ENCODE data around the gene FAHD1.

DNA sequence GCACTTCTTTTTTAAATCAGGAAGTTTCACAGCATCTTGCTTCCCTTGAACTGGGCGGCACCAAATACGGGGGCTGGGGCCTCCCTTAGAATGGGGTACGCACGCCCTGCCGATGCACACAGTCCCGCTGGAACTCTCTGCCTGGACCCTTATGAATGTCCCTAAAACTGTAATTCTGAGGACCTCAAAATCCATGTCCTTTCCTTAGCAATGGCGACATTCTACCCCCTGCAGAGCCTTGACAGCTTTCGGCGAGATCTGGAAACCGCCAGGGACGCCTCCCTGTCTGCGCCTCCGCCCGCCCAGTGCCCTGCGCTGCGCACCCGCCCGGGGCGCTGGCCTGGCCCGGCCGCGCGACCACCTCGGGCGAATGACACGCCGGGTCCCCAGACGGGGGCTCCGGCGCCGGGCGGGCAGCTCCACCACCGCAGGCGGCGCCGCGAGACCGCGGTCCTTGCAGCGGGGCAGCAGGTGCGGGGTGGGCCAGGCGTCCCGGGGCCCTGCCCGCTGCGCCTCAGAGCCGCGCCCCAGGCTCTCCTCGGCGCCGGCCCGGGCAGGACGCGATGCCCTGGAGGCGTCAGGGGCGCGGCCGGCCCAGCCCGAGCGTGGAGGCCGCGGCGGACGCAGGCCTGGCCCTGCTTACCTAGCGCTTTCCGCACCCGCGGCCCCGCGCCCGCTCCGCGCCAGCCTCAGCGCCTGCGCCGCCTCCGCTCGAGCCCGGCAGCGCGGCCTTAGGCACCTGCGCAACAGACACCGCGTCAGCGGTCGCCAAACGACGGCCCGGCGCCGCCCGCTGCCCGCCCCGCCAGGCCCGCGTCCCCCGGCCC is 929 bp upstream of the FAHD1 start:
- TF ChIP-seq POLR2AphosphoS5 (IDR thresholded peaks at IDR 0.05), result no peak
- TF ChIP-seq EZH2 (IDR thresholded peaks at IDR 0.05; ENCODE audit: borderline replicate concordance, insufficient read depth, low read length, poor library complexity, severe bottlenecking), result no peak

Data from neural cell (in vitro differentiated cells).